ENCODE measurements around the gene PAPSS1. TPM values are rescaled to one million over a fixed set of nuclear protein-coding genes. Genes with fewer than 3 reads are reported as not detected.
"Not testable (repeated sequence)": the region's sequence is repeated elsewhere in the genome, so short reads cannot be mapped to it uniquely, and the experiment has no call there.

The PAPSS1 gene
- polyA plus RNA-seq, 3 donors = 68.9 to 85.5 (median 77.5) TPM

- not testable (repeated sequence) for DNase-seq
Observed at GRCh38 chr4:107696187-107696586, 23.8 kb downstream of the PAPSS1 start.

DNA sequence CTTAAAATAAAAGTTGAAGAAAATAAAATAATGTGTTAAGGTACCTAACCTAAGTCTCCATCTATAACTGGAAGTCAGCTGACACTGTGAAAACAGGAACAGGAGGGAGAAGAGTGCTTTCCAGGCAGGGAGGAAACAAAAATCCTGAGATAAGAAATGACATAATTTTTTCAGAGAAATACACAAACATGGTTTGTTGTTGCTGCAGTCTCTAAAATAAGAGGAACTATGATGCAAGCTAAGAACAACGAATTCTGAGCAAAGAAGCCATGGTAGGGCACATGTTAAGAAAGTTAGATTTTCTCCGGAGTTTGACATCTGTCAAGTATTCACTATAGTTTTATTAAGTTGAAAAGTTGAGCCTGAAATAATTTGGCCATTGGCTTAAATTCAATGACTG is 26.9 kb downstream of the PAPSS1 start:
- no peak for DNase-seq

- no peak for DNase-seq
Observed at GRCh38 chr4:107692202-107692601, 27.8 kb downstream of the PAPSS1 start.

DNA sequence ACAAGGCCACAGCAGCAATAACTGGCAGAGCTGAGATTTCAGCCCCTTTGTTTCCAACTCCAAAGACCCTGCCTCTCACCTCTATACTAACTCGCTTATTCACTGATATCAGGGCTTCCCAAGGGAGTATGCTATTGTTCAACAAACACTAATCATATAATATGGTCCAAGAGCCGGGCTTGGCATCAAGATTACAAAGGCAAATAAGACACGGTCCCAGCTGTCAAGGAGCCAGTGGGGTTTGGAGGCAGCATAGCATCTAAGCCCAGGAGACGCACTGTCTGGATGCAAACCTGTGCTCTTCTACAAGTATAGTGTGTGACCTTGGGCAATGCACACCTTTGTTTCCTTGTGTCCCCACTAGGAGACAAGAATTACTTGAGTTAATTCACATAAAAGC is 28.7 kb downstream of the PAPSS1 start:
- DNase-seq = no peak

- no peak for DNase-seq
Observed at GRCh38 chr4:107689912-107690587, 30.0 kb downstream of the PAPSS1 start.

GRCh38 chr4:107688421-107688820 is 31.6 kb downstream of the PAPSS1 start:
- DNase-seq = no peak

GRCh38 chr4:107685740-107686139 is 34.3 kb downstream of the PAPSS1 start:
- DNase-seq = no peak

GRCh38 chr4:107683873-107684272 is 36.2 kb downstream of the PAPSS1 start:
- DNase-seq = no peak

GRCh38 chr4:107682306-107682705 is 37.7 kb downstream of the PAPSS1 start:
- no peak for DNase-seq

GRCh38 chr4:107669068-107669467 is 51.0 kb downstream of the PAPSS1 start:
- no peak for DNase-seq

GRCh38 chr4:107666134-107666533 is 53.9 kb downstream of the PAPSS1 start:
- DNase-seq = peak; percentile 34

GRCh38 chr4:107665001-107665400 is 55.0 kb downstream of the PAPSS1 start:
- no peak for DNase-seq

DNA sequence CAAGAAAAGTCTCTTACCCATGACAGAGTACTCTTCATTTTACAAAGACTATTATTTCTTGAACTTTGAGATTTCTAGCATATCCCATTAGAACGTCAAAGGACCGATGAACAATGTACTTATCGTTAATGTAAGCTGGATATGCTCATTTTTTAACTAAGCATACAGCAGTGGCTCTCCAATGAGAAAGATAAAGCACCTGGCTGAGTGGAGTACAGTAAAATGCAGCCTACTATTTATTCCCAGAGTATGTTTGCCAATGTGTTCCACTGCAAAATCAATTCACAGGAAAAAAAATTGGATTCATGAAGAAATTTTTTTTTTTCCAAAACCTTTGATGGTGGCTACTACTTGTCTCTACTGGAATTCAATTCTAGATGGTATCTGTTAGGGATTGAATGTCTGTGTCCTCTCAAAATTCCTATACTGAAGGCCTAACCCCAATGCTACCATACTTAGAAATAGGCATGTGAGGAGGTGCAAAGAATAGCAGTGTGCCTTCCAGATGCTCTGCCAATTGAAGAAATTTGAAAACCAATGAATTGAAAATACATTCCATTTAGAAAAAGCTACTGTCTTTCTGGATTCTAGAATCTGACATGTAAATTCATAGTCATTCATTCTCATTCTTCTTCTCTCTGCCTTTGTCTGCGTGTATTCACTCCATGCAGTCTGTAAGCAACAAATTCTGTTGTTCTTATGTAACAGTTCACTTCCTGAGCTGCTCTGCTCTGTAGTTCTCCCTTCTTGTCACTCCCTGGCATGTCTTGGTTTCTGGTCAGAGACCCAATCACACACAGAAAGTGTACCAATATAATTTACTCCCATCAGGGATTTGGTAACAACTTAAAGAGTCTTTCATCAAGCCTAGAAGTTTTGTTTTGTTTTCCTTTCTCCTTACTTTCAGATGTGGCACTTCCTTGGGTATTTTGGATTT is 61.4 kb downstream of the PAPSS1 start:
- DNase-seq = no peak

DNA sequence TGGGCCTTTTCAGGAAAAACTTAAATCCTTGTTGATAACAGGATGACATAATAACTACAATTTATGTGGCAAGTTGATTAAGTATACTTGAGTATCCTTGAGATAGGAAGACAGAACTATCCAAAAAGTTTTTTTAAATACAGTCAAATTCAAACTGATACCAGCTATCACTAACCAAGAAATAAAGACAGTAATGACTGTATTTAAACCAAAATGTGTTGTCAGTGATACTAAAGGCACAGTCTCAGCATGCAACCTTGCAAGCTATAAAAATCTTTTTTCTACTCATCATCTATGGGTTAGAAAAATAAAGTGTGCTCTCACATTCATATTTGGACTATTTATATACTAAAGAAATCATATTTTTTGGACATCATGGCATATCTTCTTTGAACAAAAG is 64.7 kb downstream of the PAPSS1 start:
- DNase-seq = no peak

DNA sequence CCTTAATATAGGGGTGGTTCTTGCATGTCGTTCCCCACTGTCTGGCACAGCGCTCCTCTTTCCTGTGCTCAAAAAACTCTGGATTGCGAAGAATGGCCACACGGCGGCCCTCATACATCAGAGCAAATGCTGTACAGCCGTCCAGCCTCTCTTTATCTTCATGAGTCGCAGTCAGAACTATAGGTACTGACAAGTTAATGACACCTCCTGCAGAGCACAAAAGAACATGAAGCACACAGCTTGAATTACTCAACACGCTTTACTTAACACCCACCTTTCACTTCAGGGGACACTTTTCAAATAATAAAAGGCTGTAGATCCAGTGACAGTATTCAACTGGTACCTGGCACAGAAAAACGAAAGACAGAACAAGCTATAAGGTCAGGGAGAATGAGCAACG is 65.3 kb downstream of the PAPSS1 start:
- no peak for DNase-seq

- DNase-seq = not testable (repeated sequence)
Observed at GRCh38 chr4:107651408-107651807, 68.6 kb downstream of the PAPSS1 start.

DNA sequence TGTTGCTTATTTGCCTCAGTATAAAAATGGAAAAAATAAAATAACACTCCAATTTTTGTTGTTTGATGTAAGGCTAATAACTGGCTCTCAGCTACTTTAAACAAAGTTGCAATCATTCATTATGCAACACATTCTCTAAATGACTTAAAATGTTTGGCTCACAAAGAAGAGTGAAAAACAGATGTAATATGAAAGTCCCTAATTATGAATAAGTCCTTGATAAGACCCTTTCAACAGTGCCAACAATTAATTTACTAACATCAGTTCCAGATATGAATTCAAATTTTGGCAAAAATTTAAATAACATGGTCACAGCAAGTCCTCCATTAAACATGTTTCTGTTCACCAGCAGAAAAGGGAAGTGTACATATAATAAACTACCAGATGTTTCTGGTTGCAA is 69.8 kb downstream of the PAPSS1 start:
- no peak for DNase-seq

- no peak for DNase-seq
Observed at GRCh38 chr4:107648178-107648991, 71.6 kb downstream of the PAPSS1 start.

- DNase-seq = no peak
Observed at GRCh38 chr4:107647591-107647990, 72.4 kb downstream of the PAPSS1 start.

- DNase-seq = no peak
Observed at GRCh38 chr4:107645604-107646003, 74.4 kb downstream of the PAPSS1 start.

GRCh38 chr4:107643021-107643420 is 77.0 kb downstream of the PAPSS1 start:
- no peak for DNase-seq

GRCh38 chr4:107640878-107641277 is 79.2 kb downstream of the PAPSS1 start:
- no peak for DNase-seq
